Measurements from ENCODE around the gene TPPP3.

Gene TPPP3

GRCh38 chr16:67426022-67426421 lies 32.7 kb upstream of the TPPP3 start:
- no peak for TF ChIP-seq CTCF (IDR thresholded peaks at IDR 0.05; ENCODE audit: control insufficient read depth, extremely low read depth, insufficient read depth)
- no peak overlapping the region for H3K4me3 ChIP-seq (ENCODE audit: low read depth, low read length)
- DNase-seq (ENCODE audit: low read depth): no peak

DNA sequence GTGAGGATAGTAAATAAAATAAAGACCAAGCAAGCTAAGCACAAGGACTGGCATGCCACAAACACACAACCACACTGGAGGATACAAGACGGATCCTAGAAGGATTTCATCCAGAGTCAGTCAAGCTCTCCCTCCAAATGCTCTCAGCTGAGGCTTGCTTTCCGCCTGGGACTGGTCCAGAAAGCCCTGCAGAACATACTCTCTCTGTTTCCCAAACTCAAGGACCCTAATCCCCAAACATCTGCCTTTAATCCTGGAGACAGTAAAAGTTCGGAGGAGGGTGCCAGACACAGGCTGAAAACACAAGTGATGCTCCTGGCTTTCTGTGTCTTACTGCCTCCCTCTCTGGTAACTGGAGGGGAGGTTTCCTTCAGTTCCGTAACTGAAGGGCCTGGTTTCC lies 32.3 kb upstream of the TPPP3 start:
- no peak for DNase-seq (ENCODE audit: low read depth)
- H3K4me3 ChIP-seq (ENCODE audit: low read depth, low read length): no peak overlapping the region
- TF ChIP-seq CTCF (IDR thresholded peaks at IDR 0.05; ENCODE audit: control insufficient read depth, extremely low read depth, insufficient read depth): no peak

DNA sequence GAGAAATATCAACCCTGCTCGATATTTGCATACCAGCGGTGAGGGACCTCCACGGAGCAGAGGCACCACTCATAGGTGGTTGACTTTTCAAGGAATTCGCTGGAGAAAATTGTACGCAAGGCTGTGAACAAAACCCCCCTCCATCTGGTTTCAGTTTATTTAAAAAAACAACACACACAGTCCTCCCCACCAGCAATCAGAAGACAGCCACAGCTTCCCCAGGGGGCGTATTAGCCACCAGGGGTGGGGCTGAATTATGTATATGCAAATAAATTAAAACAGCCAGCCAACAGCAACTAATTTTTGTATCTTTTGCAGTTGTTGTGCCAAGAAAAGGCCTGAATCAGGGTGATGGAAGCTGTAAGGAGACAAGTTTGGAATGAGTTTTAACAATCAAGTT lies 31.8 kb upstream of the TPPP3 start:
- H3K4me3 ChIP-seq (ENCODE audit: low read depth, low read length): no peak overlapping the region
- no peak for DNase-seq (ENCODE audit: low read depth)
- TF ChIP-seq CTCF (IDR thresholded peaks at IDR 0.05; ENCODE audit: control insufficient read depth, extremely low read depth, insufficient read depth): no peak

DNA sequence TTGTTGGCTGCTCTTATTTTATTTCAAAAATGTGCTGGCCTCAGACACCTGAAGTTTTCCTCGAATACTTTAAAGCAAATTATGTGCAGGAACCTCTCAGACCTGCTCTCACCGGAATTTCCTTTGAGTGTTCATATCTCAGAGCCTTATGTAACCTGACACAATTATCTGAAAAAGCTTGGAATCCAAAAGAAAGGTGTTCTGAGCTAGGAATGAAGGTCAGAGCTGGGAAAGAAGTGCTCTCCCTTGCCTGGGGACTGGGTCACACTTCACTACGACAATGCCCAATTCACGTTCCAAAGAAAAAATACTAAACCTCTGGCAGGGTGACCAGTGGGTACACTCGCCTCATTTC lies 30.9 kb upstream of the TPPP3 start:
- DNase-seq (ENCODE audit: low read depth): no peak
- no peak overlapping the region for H3K4me3 ChIP-seq (ENCODE audit: low read depth, low read length)
- TF ChIP-seq CTCF (IDR thresholded peaks at IDR 0.05; ENCODE audit: control insufficient read depth, extremely low read depth, insufficient read depth): no peak

DNA sequence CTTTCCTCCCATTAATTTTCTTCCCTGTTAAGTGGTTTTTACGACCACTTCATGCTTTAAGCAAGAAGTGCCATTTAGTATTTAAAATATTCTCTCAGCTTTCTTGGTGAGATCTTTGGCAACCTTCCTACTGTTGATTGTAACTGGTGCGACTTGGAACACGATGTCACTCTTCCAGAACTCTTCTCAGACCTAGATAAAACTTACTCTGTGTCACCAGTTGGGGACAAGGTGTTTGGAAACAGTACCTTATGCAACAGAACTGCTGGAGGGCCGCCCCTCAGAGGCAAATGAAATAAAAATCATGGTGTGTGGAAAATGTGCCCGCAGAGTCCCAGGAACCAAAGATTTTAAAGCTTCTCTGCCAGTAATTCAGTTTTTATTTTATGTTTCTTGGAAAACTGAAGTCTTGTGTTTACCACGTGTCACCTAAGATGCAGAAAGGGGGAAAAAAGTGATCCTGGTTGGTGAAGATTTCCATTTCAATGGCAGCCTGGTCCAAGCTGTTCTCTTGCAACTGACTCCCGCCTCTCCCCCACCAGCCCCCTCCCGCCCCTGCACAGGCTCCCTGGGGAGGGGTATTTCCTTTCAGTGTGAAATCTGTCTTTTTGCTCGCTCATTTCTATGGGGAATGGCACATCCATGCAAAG lies 30.4 kb upstream of the TPPP3 start:
- no peak for DNase-seq (ENCODE audit: low read depth)
- H3K4me3 ChIP-seq (ENCODE audit: low read depth, low read length): no peak overlapping the region
- TF ChIP-seq CTCF (IDR thresholded peaks at IDR 0.05; ENCODE audit: control insufficient read depth, extremely low read depth, insufficient read depth): no peak

GRCh38 chr16:67423015-67423414 lies 29.7 kb upstream of the TPPP3 start:
- TF ChIP-seq CTCF (IDR thresholded peaks at IDR 0.05; ENCODE audit: control insufficient read depth, extremely low read depth, insufficient read depth): no peak
- no peak for DNase-seq (ENCODE audit: low read depth)
- H3K4me3 ChIP-seq (ENCODE audit: low read depth, low read length): no peak overlapping the region

DNA sequence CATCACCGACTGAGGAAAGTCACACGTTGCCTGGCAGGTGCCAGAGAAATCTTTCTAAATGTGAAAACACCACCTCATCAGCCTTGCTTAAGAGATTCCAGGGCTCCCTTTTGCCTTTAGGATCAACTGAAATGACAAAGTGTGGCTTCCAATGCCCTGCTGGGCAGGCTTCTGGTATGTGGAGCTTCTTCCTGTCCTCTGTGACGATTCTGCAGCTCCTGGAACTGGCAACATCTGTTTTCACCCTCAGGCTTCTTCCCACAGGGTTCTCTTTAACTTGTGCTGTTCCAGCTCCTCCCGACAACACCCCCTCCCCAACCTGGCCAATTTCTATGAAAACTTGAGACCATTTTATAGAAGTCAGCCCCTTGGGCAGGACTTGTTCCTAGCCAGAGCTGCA lies 27.7 kb upstream of the TPPP3 start:
- DNase-seq (ENCODE audit: low read depth): no peak
- H3K4me3 ChIP-seq (ENCODE audit: low read depth, low read length): no peak overlapping the region
- no peak for TF ChIP-seq CTCF (IDR thresholded peaks at IDR 0.05; ENCODE audit: control insufficient read depth, extremely low read depth, insufficient read depth)

Data from LNCaP clone FGC (cell line).